Neural cell (in vitro differentiated cells): Measurements from ENCODE around the gene MGAT5.

Experiments
- EZH2 ChIP-seq: fragments of 200-600, 300-800 bp; shearing (Covaris generic), sonication (generic); IDR thresholded peaks from 2 replicates; pipeline ENCODE4 v1.6.1; 2014; ENCODE audit warnings: antibody characterized with exemption, low read length, borderline replicate concordance, mild to moderate bottlenecking; ENCODE audit not compliant: insufficient read depth, poor library complexity, severe bottlenecking
- MXI1 ChIP-seq: fragments of 450-650 bp; conservative IDR thresholded peaks from 2 replicates; pipeline ENCODE4 v1.6.1; 2014; ENCODE audit warnings: antibody characterized with exemption, mild to moderate bottlenecking; ENCODE audit not compliant: poor library complexity, severe bottlenecking
- RAD21 ChIP-seq: fragments of 450-650 bp; conservative IDR thresholded peaks from 2 replicates; pipeline ENCODE4 v1.6.1; 2014; ENCODE audit warnings: antibody characterized with exemption, mild to moderate bottlenecking, moderate library complexity
- TF ChIP-seq, protein P1 (sequence below): fragments of 450-650 bp; IDR thresholded peaks from 2 replicates; pipeline ENCODE4 v1.5.1; 2014; ENCODE audit warnings: antibody characterized with exemption, mild to moderate bottlenecking, moderate library complexity; ENCODE audit not compliant: poor library complexity, severe bottlenecking

- TF ChIP-seq, protein P1, sequence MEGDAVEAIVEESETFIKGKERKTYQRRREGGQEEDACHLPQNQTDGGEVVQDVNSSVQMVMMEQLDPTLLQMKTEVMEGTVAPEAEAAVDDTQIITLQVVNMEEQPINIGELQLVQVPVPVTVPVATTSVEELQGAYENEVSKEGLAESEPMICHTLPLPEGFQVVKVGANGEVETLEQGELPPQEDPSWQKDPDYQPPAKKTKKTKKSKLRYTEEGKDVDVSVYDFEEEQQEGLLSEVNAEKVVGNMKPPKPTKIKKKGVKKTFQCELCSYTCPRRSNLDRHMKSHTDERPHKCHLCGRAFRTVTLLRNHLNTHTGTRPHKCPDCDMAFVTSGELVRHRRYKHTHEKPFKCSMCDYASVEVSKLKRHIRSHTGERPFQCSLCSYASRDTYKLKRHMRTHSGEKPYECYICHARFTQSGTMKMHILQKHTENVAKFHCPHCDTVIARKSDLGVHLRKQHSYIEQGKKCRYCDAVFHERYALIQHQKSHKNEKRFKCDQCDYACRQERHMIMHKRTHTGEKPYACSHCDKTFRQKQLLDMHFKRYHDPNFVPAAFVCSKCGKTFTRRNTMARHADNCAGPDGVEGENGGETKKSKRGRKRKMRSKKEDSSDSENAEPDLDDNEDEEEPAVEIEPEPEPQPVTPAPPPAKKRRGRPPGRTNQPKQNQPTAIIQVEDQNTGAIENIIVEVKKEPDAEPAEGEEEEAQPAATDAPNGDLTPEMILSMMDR, result no peak
- TF ChIP-seq EZH2, result no peak
- no peak for TF ChIP-seq MXI1
- no peak for TF ChIP-seq RAD21
These were observed 25.5 kb downstream of the MGAT5 start for GRCh38 chr2:134279417-134279816.
